ENCODE data around the gene LINS1. TPM values are rescaled to one million over a fixed set of nuclear protein-coding genes. Genes with fewer than 3 reads are reported as not detected.

The LINS1 gene
- total and polyA plus RNA-seq, 2 of the 8 experiments (the other 6 are each of a cell fraction or from before 2014, with no cell fraction given), result 4.2 to 8.1 TPM

- Histone ChIP-seq H3K18ac (ENCODE audit: extremely low read depth, low read length) (no peak overlapping the region), H3K4me2 (ENCODE audit: insufficient read depth in 1 of 2, low read depth in 2 of 2, low read length in 2 of 2) (no peak overlapping the region), H3K4me1 (replicated peaks in 1 of 4; ENCODE audit: control insufficient read depth in 3 of 4, insufficient read depth in 4 of 4, low read length in 3 of 4) (no peaks in the 10 kb centered on the region), H4K91ac (replicated peaks; ENCODE audit: insufficient read length, low read length) (no peak overlapping the region), H3K56ac (replicated peaks; ENCODE audit: insufficient read length, low read depth, low read length) (no peak overlapping the region), H2BK5ac (ENCODE audit: low read depth, low read length) (no peak overlapping the region), H4K8ac (ENCODE audit: extremely low read depth, insufficient read depth, low read length) (no peak overlapping the region), H3K27me3 (replicated peaks in 1 of 4; ENCODE audit: control insufficient read depth in 3 of 4, extremely low read depth in 1 of 4, insufficient read depth in 3 of 4, low read length in 3 of 4) (no peaks in the 10 kb centered on the region), H3K9ac (replicated peaks in 1 of 4; ENCODE audit: extremely low read depth in 1 of 4, low read depth in 3 of 4, low read length in 3 of 4) (no peak overlapping the region), H3K23me2 (ENCODE audit: low read depth, low read length) (no peaks in the 10 kb centered on the region), H4K20me1 (replicated peaks in 1 of 2; ENCODE audit: control insufficient read depth in 1 of 2, insufficient read depth in 2 of 2, low read length in 2 of 2) (peaks cover 0 to 2% of the 10 kb centered on the region in 2 experiments), H3K79me1 (ENCODE audit: low read depth, low read length) (no peaks in the 10 kb centered on the region; the same call in 1 of the 2 replicates), H3K14ac (ENCODE audit: insufficient read length) (no peak overlapping the region), H2BK12ac (ENCODE audit: low read depth, low read length) (no peak overlapping the region), H3K4ac (replicated peaks; ENCODE audit: insufficient read length, low read depth, low read length) (no peak overlapping the region), H2BK15ac (ENCODE audit: low read length) (no peak overlapping the region), H3K23ac (ENCODE audit: insufficient read length) (no peak overlapping the region), H2AFZ (ENCODE audit: low read length) (no peak overlapping the region), H3K79me2 (ENCODE audit: control insufficient read depth in 1 of 2, insufficient read depth in 2 of 2, low read length in 2 of 2) (peaks cover 0 to 28% of the 10 kb centered on the region in 2 experiments; a peak in 3 of 4 replicates), H3K36me3 (ENCODE audit: control insufficient read depth in 2 of 4, insufficient read depth in 4 of 4, low read length in 3 of 4) (no peaks in the 10 kb centered on the region), H4K5ac (ENCODE audit: insufficient read length, low read depth, low read length) (no peak overlapping the region), H3K4me3 (ENCODE audit: extremely low read depth in 1 of 4, insufficient read depth in 2 of 4, low read depth in 3 of 4, low read length in 4 of 4) (no peak overlapping the region), H2BK20ac (ENCODE audit: low read length) (no peak overlapping the region), H2AK5ac (ENCODE audit: low read depth, low read length) (no peak overlapping the region), H2BK120ac (replicated peaks; ENCODE audit: low read depth, low read length) (no peak overlapping the region), H3K27ac (ENCODE audit: low read depth, low read length) (no peak overlapping the region), H3K9me3 (ENCODE audit: insufficient read depth in 2 of 2, low read depth in 1 of 2, low read length in 1 of 2) (no peaks in the 10 kb centered on the region)
- POLR2A ChIA-PET (ENCODE audit: partially characterized antibody), result no interaction called here
- TF ChIP-seq EP300 (IDR thresholded peaks at IDR 0.05; ENCODE audit: borderline replicate concordance in 1 of 2, low read depth in 2 of 2, low read length in 2 of 2), result no peak
- TF ChIP-seq KDM4A (IDR thresholded peaks at IDR 0.05; ENCODE audit: low read depth, low read length, severe bottlenecking), result no peak
- CTCF ChIA-PET (ENCODE audit: partially characterized antibody), result interaction anchor here (1.4 to 1.5 kb wide), 2 partner anchors 10 to 275 kb away, joined by 4 read pairs; no protein-coding TSS in a partner anchor
- WGBS, 2 experiments (ENCODE audit: extremely low coverage in 1 of 2, insufficient coverage in 1 of 2, insufficient read length in 1 of 2, insufficient replicate concordance in 2 of 2, low coverage in 1 of 2, low lambda C conversion rate in 2 of 2, missing lambda C conversion rate in 1 of 2), result 78% methylated on average over 9 of the region's 9 CpGs; no CpG with 5 or more reads in 1 of the 2 experiments
- FAIRE-seq, result no peak
- peak in 1 of 2 experiments; percentile 23 for DNase-seq (ENCODE audit: low read depth in 1 of 2, low spot score in 2 of 2)
These were observed 40.4 kb upstream of the LINS1 start for GRCh38 chr15:100642213-100642949.

All from H1 (cell line).